HEK293T (cell line): Measurements from ENCODE around the gene XKRX.

Source experiments
- CTCF ChIA-PET: fragments of 350-600 bp; formaldehyde crosslinking; extraction: SDS; loops from one replicate; lab custom pipeline; 2021; ENCODE audit warnings: antibody characterized with exemption, inconsistent platforms; lab: Yijun Ruan, JAX
- POLR2A ChIA-PET: fragments of 350-600 bp; formaldehyde crosslinking; extraction: SDS; loops from one replicate; lab custom pipeline; 2020; ENCODE audit warnings: antibody characterized with exemption, inconsistent platforms; lab: Yijun Ruan, JAX
- DNase-seq: peaks from one replicate; pipeline ENCODE4 v3.0.0; 2012; ENCODE audit warnings: mixed read lengths; ENCODE audit errors: extremely low spot score
- ARNT ChIP-seq: fragments of 450-650 bp; IDR thresholded peaks from 2 replicates; pipeline ENCODE4 v1.6.1; 2017; ENCODE audit warnings: mild to moderate bottlenecking
- BHLHE40 ChIP-seq: fragments of 450-650 bp; IDR thresholded peaks from 2 replicates; pipeline ENCODE4 v1.6.1; 2016; ENCODE audit warnings: mild to moderate bottlenecking, moderate library complexity, borderline replicate concordance
- CTBP1 ChIP-seq: fragments of 450-650 bp; IDR thresholded peaks from 2 replicates; pipeline ENCODE4 v1.6.1; 2016; ENCODE audit warnings: borderline replicate concordance
- ELF4 ChIP-seq: fragments of 450-650 bp; IDR thresholded peaks from 2 replicates; pipeline ENCODE4 v1.6.1; 2017; ENCODE audit warnings: antibody characterized with exemption
- FOXA1 ChIP-seq: fragments of 450-650 bp; IDR thresholded peaks from 2 replicates; pipeline ENCODE4 v1.6.1; 2016; ENCODE audit warnings: mild to moderate bottlenecking
- FOXK2 ChIP-seq: fragments of 450-650 bp; IDR thresholded peaks from 2 replicates; pipeline ENCODE4 v1.6.1; 2016; ENCODE audit warnings: mild to moderate bottlenecking
- FOXM1 ChIP-seq: fragments of 450-650 bp; IDR thresholded peaks from 2 replicates; pipeline ENCODE4 v1.6.1; 2017; ENCODE audit warnings: mild to moderate bottlenecking, borderline replicate concordance
- HDGF ChIP-seq: fragments of 450-650 bp; IDR thresholded peaks from 2 replicates; pipeline ENCODE4 v1.6.1; 2017; ENCODE audit warnings: antibody characterized with exemption, borderline replicate concordance
- L3MBTL2 ChIP-seq: fragments of 450-650 bp; conservative IDR thresholded peaks from 2 replicates; pipeline ENCODE4 v1.6.1; 2016; ENCODE audit warnings: mild to moderate bottlenecking
- LEF1 ChIP-seq: fragments of 450-650 bp; IDR thresholded peaks from 2 replicates; pipeline ENCODE4 v1.6.1; 2017; ENCODE audit warnings: mild to moderate bottlenecking, borderline replicate concordance
- NFRKB ChIP-seq: fragments of 450-650 bp; IDR thresholded peaks from 2 replicates; pipeline ENCODE4 v1.6.1; 2016; ENCODE audit warnings: mild to moderate bottlenecking, moderate library complexity
- PKNOX1 ChIP-seq: fragments of 450-650 bp; IDR thresholded peaks from 2 replicates; pipeline ENCODE4 v1.6.1; 2016
- SP1 ChIP-seq: fragments of 450-650 bp; IDR thresholded peaks from 2 replicates; pipeline ENCODE4 v1.6.1; 2017
- SUZ12 ChIP-seq: fragments of 450-650 bp; IDR thresholded peaks from 2 replicates; pipeline ENCODE4 v1.6.1; 2016; ENCODE audit warnings: mild to moderate bottlenecking
- TARDBP ChIP-seq: fragments of 450-650 bp; IDR thresholded peaks from 2 replicates; pipeline ENCODE4 v1.6.1; 2016
- ZNF384 ChIP-seq: fragments of 450-650 bp; IDR thresholded peaks from 2 replicates; pipeline ENCODE4 v1.6.1; 2016

XKRX gene

GRCh38 chrX:100874325-100874724, 54.4 kb downstream of the XKRX start, which contains the start of gene NOX1:
NOX1 (minus strand) TSS chrX:100874359; CDS start chrX:100874139, 220 bp downstream.
- DNase-seq: no peak
- TF ChIP-seq L3MBTL2 (no peak), PKNOX1 (no peak), ELF4 (no peak), ARNT (no peak), FOXM1 (no peak), SUZ12 (no peak), NFRKB (no peak), SP1 (no peak), HDGF (no peak), BHLHE40 (no peak), FOXK2 (no peak), ZNF384 (no peak), TARDBP (no peak), CTBP1 (no peak), FOXA1 (no peak), LEF1 (no peak)
- ChIA-PET CTCF (no interaction called here), POLR2A (no interaction called here)

GRCh38 chrX:100871594-100872560, 56.8 kb downstream of the XKRX start:
- POLR2A ChIA-PET: no interaction called here
- CTCF ChIA-PET: no interaction called here
- no peak for DNase-seq
- TF ChIP-seq PKNOX1 (no peak), FOXM1 (no peak), ARNT (no peak), TARDBP (no peak), L3MBTL2 (no peak), FOXA1 (no peak), BHLHE40 (no peak), ZNF384 (no peak), NFRKB (no peak), SUZ12 (no peak), HDGF (no peak), CTBP1 (no peak), LEF1 (no peak), FOXK2 (no peak), ELF4 (no peak), SP1 (no peak)

GRCh38 chrX:100870527-100870926, 58.2 kb downstream of the XKRX start:
- CTCF ChIA-PET: interaction anchor here (0.6 kb wide), 1 partner anchor 11 kb away, joined by 3 read pairs; no protein-coding TSS in a partner anchor
- POLR2A ChIA-PET: no interaction called here
- no peak for TF ChIP-seq ZNF384
- TF ChIP-seq PKNOX1: no peak
- no peak for TF ChIP-seq ARNT
- no peak for TF ChIP-seq LEF1
- no peak for DNase-seq

- DNase-seq: no peak
- ChIA-PET POLR2A (no interaction called here), CTCF (no interaction called here)
- TF ChIP-seq SP1: no peak
- TF ChIP-seq ARNT: no peak
- TF ChIP-seq TARDBP: no peak
- TF ChIP-seq FOXA1: no peak
- TF ChIP-seq CTBP1: no peak
- TF ChIP-seq ELF4: no peak
- TF ChIP-seq HDGF: no peak
- TF ChIP-seq ZNF384: no peak
These were observed 60.4 kb downstream of the XKRX start for GRCh38 chrX:100868273-100868672.

- DNase-seq: no peak
- CTCF ChIA-PET: no interaction called here
- POLR2A ChIA-PET: no interaction called here
- no peak for TF ChIP-seq ARNT
- no peak for TF ChIP-seq BHLHE40
- TF ChIP-seq LEF1: no peak
- TF ChIP-seq CTBP1: no peak
- no peak for TF ChIP-seq L3MBTL2
- no peak for TF ChIP-seq PKNOX1
- no peak for TF ChIP-seq FOXK2
- TF ChIP-seq SP1: no peak
- no peak for TF ChIP-seq FOXM1
- no peak for TF ChIP-seq FOXA1
- no peak for TF ChIP-seq NFRKB
- TF ChIP-seq ZNF384: no peak
- TF ChIP-seq HDGF: no peak
- no peak for TF ChIP-seq TARDBP
- no peak for TF ChIP-seq SUZ12
- TF ChIP-seq ELF4: no peak
These were observed 63.9 kb downstream of the XKRX start for GRCh38 chrX:100864657-100865391.
